ENCODE results near the gene ST6GALNAC2. TPM values are rescaled to one million over a fixed set of nuclear protein-coding genes. Genes with fewer than 3 reads are reported as not detected.
"Not testable (repeated sequence)": the region's sequence is repeated elsewhere in the genome, so short reads cannot be mapped to it uniquely, and the experiment has no call there.

ST6GALNAC2 gene
- total RNA-seq, 2 donors from 2014 or later: 6.9 to 10.1 TPM

DNA sequence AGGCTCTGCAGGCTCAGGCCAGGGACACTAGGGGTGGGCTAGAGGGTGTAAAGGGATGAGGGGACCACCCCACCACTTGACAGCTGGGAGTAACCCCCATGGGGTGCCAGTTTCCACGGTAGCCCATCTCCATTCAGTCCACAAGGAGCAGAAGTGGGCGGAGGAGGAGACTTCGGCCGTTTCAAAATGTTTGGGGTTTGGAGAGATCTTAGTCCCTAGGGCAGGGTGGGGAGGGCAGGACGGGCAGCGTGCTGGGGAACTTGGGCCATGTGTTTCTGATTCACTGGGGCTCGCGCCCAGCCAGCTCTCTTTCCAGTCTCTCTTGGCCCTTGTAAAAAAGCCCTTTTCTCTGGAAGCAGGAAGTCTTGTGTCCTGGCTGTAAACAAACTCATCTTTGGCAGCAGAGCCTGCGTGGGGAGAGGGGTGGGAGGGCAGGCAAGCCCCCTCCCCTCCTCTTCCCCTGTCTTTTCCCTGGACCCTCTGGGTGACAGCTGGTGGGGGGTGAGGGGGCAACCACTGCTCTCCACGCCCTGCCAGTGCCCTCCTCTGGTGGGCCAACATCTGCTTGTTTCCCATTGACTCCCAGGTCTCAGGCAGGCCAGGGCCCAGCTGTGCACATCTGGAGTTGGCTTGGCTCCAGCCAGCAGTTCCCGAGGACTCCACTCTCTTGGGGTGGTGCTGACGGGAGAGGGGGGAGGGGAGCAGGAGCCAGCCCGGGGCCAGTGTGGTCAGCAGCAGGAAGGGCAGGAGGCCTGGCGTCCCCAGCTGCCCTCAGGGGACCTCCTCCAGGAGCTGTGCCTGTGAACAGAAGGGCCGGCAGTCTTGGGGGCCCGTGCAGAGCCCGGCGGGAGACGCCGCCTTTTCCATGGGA, 56.2 kb downstream of the ST6GALNAC2 start:
- WGBS, 2 donors: 50 to 61% methylated on average over 5 to 20 of the region's 20 CpGs
- Histone ChIP-seq H3K27me3 (no peaks in the 10 kb centered on the region), H3K36me3 (replicated peaks in 1 of 2; ENCODE audit: insufficient read depth in 1 of 2, low read depth in 2 of 2) (no peaks in the 10 kb centered on the region), H3K4me3 (no peak overlapping the region), H3K27ac (peak overlapping the region; percentile 30 to 78 (median 64)), H3K9me3 (no peaks in the 10 kb centered on the region), H3K4me1 (peaks cover 15% of the 10 kb centered on the region)
- ATAC-seq (peak; percentile 36), DNase-seq (peak; percentile 44 to 69 (median 63))
- no peak for TF ChIP-seq CTCF (IDR thresholded peaks at IDR 0.05)
- no peak for TF ChIP-seq POLR2A (IDR thresholded peaks at IDR 0.05)
- intact Hi-C loops (cut with DNase I): loop anchor here (10.0 kb wide), 1 partner anchor 185 kb away; the partner anchor contains the start of gene MXRA7

GRCh38 chr17:76528528-76529223, 57.0 kb downstream of the ST6GALNAC2 start:
- ATAC-seq: no peak
- no peak for DNase-seq
- intact Hi-C loops (cut with DNase I): loop anchor here (10.0 kb wide), 1 partner anchor 186 kb away; the partner anchor contains the start of gene MXRA7
- Histone ChIP-seq H3K36me3 (replicated peaks in 1 of 2; ENCODE audit: insufficient read depth in 1 of 2, low read depth in 2 of 2) (no peaks in the 10 kb centered on the region), H3K4me1 (peaks cover 18% of the 10 kb centered on the region), H3K4me3 (no peak overlapping the region), H3K9me3 (no peaks in the 10 kb centered on the region), H3K27me3 (no peaks in the 10 kb centered on the region), H3K27ac (peak overlapping the region; percentile 30 to 78 (median 64))
- 50 to 70% methylated on average over 28 to 31 of the region's 31 CpGs for WGBS, 2 donors
- TF ChIP-seq CTCF (IDR thresholded peaks at IDR 0.05) (no peak), POLR2A (IDR thresholded peaks at IDR 0.05) (no peak)

DNA sequence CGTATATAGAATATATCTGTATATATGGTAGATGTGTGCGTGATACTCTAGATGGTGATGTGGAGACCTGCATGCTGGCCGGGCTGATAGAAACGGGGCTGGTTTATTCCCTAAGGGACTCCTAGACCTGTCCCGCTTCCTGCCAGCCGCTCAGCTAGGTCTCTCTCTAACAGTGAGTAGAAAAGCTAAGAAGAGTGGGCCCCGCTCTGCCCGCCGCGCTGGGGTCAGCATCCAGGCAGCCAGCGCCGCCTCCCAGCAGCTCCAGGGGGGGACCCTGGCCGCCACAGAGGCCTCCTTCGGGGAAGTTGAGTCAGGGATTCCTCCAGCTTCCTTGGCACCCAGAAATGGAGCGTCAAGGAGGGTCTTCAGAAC, 57.5 kb downstream of the ST6GALNAC2 start:
- no peaks in the 10 kb centered on the region for H3K36me3 ChIP-seq (replicated peaks in 1 of 2; ENCODE audit: insufficient read depth in 1 of 2, low read depth in 2 of 2)
- no peak for DNase-seq
- intact Hi-C loops (cut with DNase I): loop anchor here (10.0 kb wide), 1 partner anchor 187 kb away; the partner anchor contains the start of gene MXRA7
- peaks cover 24% of the 10 kb centered on the region for H3K4me1 ChIP-seq
- WGBS, 2 donors: 70 to 76% methylated on average over 6 to 15 of the region's 15 CpGs
- H3K27ac ChIP-seq: peak overlapping the region; percentile 2 to 78 (median 64)
- no peak for ATAC-seq
- TF ChIP-seq CTCF (IDR thresholded peaks at IDR 0.05) (no peak), POLR2A (IDR thresholded peaks at IDR 0.05) (no peak)
- no peaks in the 10 kb centered on the region for H3K9me3 ChIP-seq
- no peak overlapping the region for H3K4me3 ChIP-seq
- H3K27me3 ChIP-seq: no peaks in the 10 kb centered on the region

DNA sequence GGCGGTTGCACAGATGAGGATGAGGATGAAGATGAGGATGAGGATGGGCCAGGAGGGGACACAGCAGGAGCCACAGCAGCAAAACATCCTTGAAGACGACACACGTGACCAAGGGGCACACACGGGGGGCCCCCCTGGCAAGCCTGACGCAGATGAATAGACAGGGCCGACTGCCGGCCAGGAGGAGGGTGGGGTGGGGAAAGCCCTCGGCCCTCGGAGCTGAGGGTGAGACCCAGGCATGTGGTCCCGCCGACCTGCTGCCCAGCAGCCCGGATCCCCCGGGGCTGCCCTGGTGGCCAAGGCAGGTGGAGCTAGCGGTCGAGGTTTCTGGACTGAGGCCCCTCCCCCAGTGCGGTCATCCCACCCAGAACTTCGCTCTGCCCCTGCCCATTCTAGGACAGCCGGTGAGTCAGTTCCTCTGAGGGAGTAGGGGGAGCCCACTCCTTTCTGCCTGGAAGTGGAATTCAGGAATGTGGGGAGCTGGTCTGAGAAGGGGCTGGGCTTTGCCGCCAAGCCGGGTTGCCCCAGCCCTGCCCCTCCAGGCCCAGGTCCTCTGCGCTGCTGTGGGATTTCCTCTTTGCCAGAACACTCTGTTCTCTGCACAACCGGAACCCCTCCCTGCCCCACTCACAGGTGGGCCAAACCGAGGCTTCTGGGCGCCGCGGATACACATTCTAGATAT, 58.1 kb downstream of the ST6GALNAC2 start:
- 36 to 58% methylated on average over 17 to 26 of the region's 26 CpGs for WGBS, 2 donors
- Histone ChIP-seq H3K36me3 (replicated peaks in 1 of 2; ENCODE audit: insufficient read depth in 1 of 2, low read depth in 2 of 2) (no peaks in the 10 kb centered on the region), H3K9me3 (no peaks in the 10 kb centered on the region), H3K4me3 (no peak overlapping the region), H3K27ac (peak overlapping the region in 3 of 4 donors; percentile 52 to 76 (median 56)), H3K4me1 (peaks cover 28% of the 10 kb centered on the region), H3K27me3 (peaks cover 0 to 3% of the 10 kb centered on the region in 2 donors)
- ATAC-seq: peak; percentile 22
- intact Hi-C loops (cut with DNase I): loop anchor here (10.0 kb wide), 1 partner anchor 187 kb away; the partner anchor contains the start of gene MXRA7
- DNase-seq: peak in 3 of 4 donors; percentile 34 to 40 (median 39)
- no peak for TF ChIP-seq CTCF (IDR thresholded peaks at IDR 0.05)
- TF ChIP-seq POLR2A (IDR thresholded peaks at IDR 0.05): no peak

DNA sequence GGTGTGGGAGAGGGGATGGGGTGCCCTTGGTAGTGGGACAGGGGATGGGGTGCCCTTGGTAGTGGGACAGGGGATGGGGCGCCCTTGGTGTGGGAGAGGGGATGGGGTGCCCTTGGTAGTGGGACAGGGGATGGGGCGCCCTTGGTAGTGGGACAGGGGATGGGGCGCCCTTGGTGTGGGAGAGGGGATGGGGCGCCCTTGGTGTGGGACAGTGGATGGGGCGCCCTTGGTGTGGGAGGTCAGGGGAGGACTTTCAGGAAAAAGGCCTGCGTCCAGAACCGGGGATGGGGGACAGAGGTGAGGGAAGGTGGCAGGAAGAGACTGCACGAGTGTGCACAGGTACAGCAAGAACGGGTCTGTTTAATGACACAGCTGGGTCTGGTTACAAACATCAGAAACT, 58.6 kb downstream of the ST6GALNAC2 start:
- Histone ChIP-seq H3K4me1 (peaks cover 28% of the 10 kb centered on the region), H3K27ac (peak overlapping the region in 2 of 4 donors; percentile 21 to 56)
- not testable (repeated sequence) for H3K27me3 ChIP-seq; H3K36me3 ChIP-seq (replicated peaks in 1 of 2; ENCODE audit: insufficient read depth in 1 of 2, low read depth in 2 of 2); H3K4me3 ChIP-seq; H3K9me3 ChIP-seq; DNase-seq; ATAC-seq
- intact Hi-C loops (cut with DNase I): loop anchor here (10.0 kb wide), 1 partner anchor 188 kb away; the partner anchor contains the start of gene MXRA7
- WGBS, 2 donors: 61 to 71% methylated on average over 9 of the region's 9 CpGs

GRCh38 chr17:76525513-76525833, 60.2 kb downstream of the ST6GALNAC2 start:
- H3K36me3 ChIP-seq (replicated peaks in 1 of 2; ENCODE audit: insufficient read depth in 1 of 2, low read depth in 2 of 2); H3K9me3 ChIP-seq; H3K27me3 ChIP-seq; ATAC-seq; DNase-seq; H3K4me3 ChIP-seq: not testable (repeated sequence)
- Histone ChIP-seq H3K4me1 (peaks cover 28% of the 10 kb centered on the region), H3K27ac (peak overlapping the region in 2 of 4 donors; percentile 10 to 26)
- intact Hi-C loops (cut with DNase I): loop anchor here (10.0 kb wide), 1 partner anchor 189 kb away; the partner anchor contains the start of gene MXRA7
- 76% methylated on average over 6 to 8 of the region's 8 CpGs for WGBS, 2 donors
